RWPE2 (cell line): Measurements from ENCODE around the gene DGKZ.
"Not testable (repeated sequence)": the region's sequence is repeated elsewhere in the genome, so short reads cannot be mapped to it uniquely, and the experiment has no call there.

Experiments
- ATAC-seq: fragments of 200-7000 bp; cut with Tn5 transposase; 3 replicates; pipeline ENCODE4 v1.9.1; 2021; ENCODE audit warnings: low read depth
- DNase-seq: peaks from one replicate; pipeline ENCODE4 v3.0.0-alpha.2; 2020; ENCODE audit warnings: low spot score
- H3K27ac ChIP-seq: fragments of 450-650 bp; 2 replicates; pipeline ENCODE4 v1.5.1; 2017; ENCODE audit warnings: mild to moderate bottlenecking; ENCODE audit not compliant: poor library complexity, severe bottlenecking
- H3K27me3 ChIP-seq: fragments of 250-450 bp; sonication (Bioruptor Pico); 2 replicates; pipeline ENCODE4 v1.5.1; 2021; ENCODE audit warnings: mild to moderate bottlenecking, moderate library complexity; ENCODE audit not compliant: insufficient read depth, poor library complexity, severe bottlenecking
- H3K36me3 ChIP-seq: fragments of 250-450 bp; sonication (Bioruptor Pico); 2 replicates; pipeline ENCODE4 v1.5.1; 2020; ENCODE audit warnings: low read depth, mild to moderate bottlenecking, moderate library complexity
- H3K4me1 ChIP-seq: fragments of 250-450 bp; sonication (Bioruptor Pico); 2 replicates; pipeline ENCODE4 v1.5.1; 2021; ENCODE audit warnings: mild to moderate bottlenecking, moderate library complexity; ENCODE audit not compliant: insufficient read depth, poor library complexity, severe bottlenecking
- H3K4me3 ChIP-seq: fragments of 250-450 bp; sonication (Bioruptor Pico); 2 replicates; pipeline ENCODE4 v1.5.1; 2021; ENCODE audit warnings: mild to moderate bottlenecking, moderate library complexity; ENCODE audit not compliant: severe bottlenecking
- H3K9me3 ChIP-seq: fragments of 250-450 bp; sonication (Bioruptor Pico); 2 replicates; pipeline ENCODE4 v1.5.1; 2021; ENCODE audit warnings: mild to moderate bottlenecking, moderate library complexity; ENCODE audit not compliant: severe bottlenecking
- TF ChIP-seq, protein P1 (sequence below): fragments of 450-650 bp; IDR thresholded peaks from one replicate; pipeline ENCODE4 v1.5.1; 2017; ENCODE audit warnings: mild to moderate bottlenecking, moderate library complexity; ENCODE audit not compliant: poor library complexity, severe bottlenecking

The DGKZ gene

DNA sequence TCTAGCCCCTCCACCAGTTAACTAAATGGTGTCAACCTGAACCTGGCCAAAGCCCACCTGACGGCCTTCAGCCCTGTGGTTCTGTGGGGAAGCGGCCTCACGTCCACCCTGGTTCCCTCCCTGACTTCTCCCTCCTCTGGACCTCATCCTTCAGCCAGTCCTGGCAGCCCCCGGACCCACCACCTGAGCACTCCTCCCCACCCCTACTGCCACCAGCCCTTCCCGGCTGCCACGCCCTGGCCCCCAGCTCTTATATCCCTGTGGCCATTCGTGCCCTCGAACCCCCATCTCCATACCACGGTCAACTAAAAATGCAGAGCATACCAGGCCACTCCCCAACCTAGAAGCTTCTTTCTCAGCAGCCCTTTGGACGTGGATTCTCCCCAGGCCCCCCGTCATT lies 30.0 kb downstream of the DGKZ start:
- TF ChIP-seq, protein P1, sequence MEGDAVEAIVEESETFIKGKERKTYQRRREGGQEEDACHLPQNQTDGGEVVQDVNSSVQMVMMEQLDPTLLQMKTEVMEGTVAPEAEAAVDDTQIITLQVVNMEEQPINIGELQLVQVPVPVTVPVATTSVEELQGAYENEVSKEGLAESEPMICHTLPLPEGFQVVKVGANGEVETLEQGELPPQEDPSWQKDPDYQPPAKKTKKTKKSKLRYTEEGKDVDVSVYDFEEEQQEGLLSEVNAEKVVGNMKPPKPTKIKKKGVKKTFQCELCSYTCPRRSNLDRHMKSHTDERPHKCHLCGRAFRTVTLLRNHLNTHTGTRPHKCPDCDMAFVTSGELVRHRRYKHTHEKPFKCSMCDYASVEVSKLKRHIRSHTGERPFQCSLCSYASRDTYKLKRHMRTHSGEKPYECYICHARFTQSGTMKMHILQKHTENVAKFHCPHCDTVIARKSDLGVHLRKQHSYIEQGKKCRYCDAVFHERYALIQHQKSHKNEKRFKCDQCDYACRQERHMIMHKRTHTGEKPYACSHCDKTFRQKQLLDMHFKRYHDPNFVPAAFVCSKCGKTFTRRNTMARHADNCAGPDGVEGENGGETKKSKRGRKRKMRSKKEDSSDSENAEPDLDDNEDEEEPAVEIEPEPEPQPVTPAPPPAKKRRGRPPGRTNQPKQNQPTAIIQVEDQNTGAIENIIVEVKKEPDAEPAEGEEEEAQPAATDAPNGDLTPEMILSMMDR = no peak
- no peaks in the 10 kb centered on the region for H3K9me3 ChIP-seq
- H3K4me1 ChIP-seq = no peaks in the 10 kb centered on the region
- no peaks in the 10 kb centered on the region for H3K27me3 ChIP-seq
- peaks cover 11% of the 10 kb centered on the region for H3K36me3 ChIP-seq
- H3K4me3 ChIP-seq = no peak overlapping the region
- no peak overlapping the region for H3K27ac ChIP-seq
- ATAC-seq (no peak), DNase-seq (no peak)

DNA sequence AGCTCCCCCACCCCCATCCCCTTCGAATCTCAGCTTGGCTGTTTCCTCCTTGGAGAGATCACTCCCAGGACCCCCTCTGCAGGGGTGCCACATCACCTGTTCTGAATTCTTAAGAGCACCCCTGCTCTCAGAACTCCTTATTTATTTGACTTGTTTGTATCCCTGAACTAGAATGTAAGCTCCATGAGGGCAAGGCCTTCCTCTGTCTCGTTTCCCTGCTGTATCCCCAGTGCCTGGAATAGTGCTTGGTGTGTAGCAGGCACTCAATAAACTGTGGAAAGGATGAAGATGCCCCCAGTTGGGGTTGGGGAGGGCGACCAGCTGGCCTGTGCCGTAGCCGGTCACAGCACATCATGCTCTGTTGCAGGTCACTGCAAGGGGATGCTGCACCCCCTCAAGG lies 30.6 kb downstream of the DGKZ start:
- Histone ChIP-seq H3K27ac (no peak overlapping the region), H3K4me1 (no peaks in the 10 kb centered on the region), H3K27me3 (no peaks in the 10 kb centered on the region), H3K4me3 (no peak overlapping the region), H3K36me3 (peaks cover 11% of the 10 kb centered on the region), H3K9me3 (no peaks in the 10 kb centered on the region)
- ATAC-seq (no peak), DNase-seq (no peak)
- TF ChIP-seq, protein P1 = no peak

DNA sequence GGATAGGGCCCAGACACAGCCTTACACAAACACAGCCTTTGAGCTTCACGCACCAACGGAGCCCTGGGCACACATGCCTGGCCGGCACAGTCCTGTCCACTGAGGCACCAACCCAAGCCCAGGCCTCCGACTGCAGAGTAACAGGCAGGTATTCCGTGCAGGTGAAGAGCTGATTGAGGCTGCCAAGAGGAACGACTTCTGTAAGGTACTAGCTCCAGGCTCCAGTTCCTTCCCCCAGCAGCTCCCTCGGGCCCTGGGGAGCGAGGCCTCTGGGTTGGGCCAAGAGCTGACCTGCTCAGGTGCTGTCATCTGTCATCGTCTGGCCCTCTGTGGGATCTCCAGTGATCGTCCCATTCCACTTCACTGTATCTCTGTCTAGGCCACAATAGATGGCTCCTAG lies 31.0 kb downstream of the DGKZ start:
- Histone ChIP-seq H3K4me3 (no peak overlapping the region), H3K4me1 (no peaks in the 10 kb centered on the region), H3K27ac (no peak overlapping the region), H3K36me3 (peaks cover 14% of the 10 kb centered on the region), H3K9me3 (no peaks in the 10 kb centered on the region), H3K27me3 (no peaks in the 10 kb centered on the region)
- DNase-seq = no peak
- TF ChIP-seq, protein P1 = no peak
- ATAC-seq = no peak

DNA sequence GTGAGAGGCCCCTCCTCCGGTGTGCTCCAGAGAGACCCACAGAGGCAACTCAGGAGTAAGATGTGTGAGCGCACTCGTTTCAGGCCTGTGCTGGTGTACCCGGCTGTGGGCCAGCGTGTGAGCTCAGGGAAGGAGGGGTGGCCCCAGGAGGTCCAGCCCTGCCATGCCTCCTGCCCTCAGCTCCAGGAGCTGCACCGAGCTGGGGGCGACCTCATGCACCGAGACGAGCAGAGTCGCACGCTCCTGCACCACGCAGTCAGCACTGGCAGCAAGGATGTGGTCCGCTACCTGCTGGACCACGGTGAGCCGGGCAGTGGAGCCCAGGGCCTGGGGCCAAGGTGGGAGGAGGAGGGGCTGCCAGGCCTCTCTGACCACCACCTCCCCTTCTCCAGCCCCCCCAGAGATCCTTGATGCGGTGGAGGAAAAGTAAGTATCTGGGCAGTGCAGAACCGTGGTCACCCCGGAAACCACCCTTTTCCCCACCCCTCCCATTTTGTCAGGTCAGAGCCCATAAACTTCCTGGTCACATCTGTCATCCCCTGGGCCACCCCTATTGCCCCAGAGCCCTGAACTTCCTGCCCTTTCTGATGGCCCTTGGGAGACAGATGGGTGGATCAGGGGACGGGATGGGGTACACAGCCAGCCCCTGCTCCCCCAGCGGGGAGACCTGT lies 31.7 kb downstream of the DGKZ start:
- H3K4me1 ChIP-seq = no peaks in the 10 kb centered on the region

DNA sequence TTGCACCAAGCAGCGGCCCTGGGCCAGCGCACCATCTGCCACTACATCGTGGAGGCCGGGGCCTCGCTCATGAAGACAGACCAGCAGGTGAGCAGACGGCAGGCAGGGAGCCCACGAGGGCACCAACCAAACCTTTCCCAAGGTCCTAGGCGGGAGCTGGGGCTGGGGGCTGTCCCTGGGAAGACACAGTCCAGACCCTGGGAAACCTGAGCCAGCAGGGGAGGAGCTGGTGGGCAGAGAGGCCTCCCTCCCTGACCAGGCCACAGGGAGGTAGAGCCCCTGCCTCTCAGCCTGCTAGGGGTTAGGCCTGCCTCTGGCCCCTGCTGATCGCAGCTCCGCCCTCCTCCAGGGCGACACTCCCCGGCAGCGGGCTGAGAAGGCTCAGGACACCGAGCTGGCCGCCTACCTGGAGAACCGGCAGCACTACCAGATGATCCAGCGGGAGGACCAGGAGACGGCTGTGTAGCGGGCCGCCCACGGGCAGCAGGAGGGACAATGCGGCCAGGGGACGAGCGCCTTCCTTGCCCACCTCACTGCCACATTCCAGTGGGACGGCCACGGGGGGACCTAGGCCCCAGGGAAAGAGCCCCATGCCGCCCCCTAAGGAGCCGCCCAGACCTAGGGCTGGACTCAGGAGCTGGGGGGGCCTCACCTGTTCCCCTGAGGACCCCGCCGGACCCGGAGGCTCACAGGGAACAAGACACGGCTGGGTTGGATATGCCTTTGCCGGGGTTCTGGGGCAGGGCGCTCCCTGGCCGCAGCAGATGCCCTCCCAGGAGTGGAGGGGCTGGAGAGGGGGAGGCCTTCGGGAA lies 32.4 kb downstream of the DGKZ start:
- H3K4me1 ChIP-seq, H3K4me3 ChIP-seq, H3K9me3 ChIP-seq, H3K27me3 ChIP-seq, DNase-seq, H3K27ac ChIP-seq: not testable (repeated sequence)
- ATAC-seq = peak; percentile 10; the same call in 2 of the 3 replicates
- H3K36me3 ChIP-seq = peaks cover 17% of the 10 kb centered on the region

More for the DNA sequence above, 31.7 kb downstream of the DGKZ start:
- Histone ChIP-seq H3K27ac (no peak overlapping the region), H3K36me3 (peaks cover 18% of the 10 kb centered on the region), H3K9me3 (no peaks in the 10 kb centered on the region), H3K4me3 (no peak overlapping the region), H3K27me3 (no peaks in the 10 kb centered on the region)
- ATAC-seq = 0 out of 3 replicates have a peak, but pooled peaks have one; percentile 2
- TF ChIP-seq, protein P1 = no peak
- DNase-seq = no peak
